Brain microvascular endothelial cell (primary cell): ENCODE results near the gene TARS1.
A peak's percentile ranks its signal among the peaks of the same experiment; 100 is the strongest.
"Not testable (repeated sequence)": the region's sequence is repeated elsewhere in the genome, so short reads cannot be mapped to it uniquely, and the experiment has no call there.

Experiments used
- DNase-seq: peaks from one replicate; pipeline ENCODE4 v3.0.0-alpha.2; 2020
- H3K27ac ChIP-seq: fragments of 250-450 bp; sonication (Bioruptor Pico); 2 replicates; pipeline ENCODE4 v1.5.1; 2020; ENCODE audit warnings: mild to moderate bottlenecking, moderate library complexity
- H3K27me3 ChIP-seq: fragments of 250-450 bp; sonication (Bioruptor Pico); replicated peaks from 2 replicates; pipeline ENCODE4 v1.5.1; 2020; ENCODE audit warnings: mild to moderate bottlenecking
- H3K36me3 ChIP-seq: fragments of 250-450 bp; sonication (Bioruptor Pico); replicated peaks from 2 replicates; pipeline ENCODE4 v1.5.1; 2020; ENCODE audit warnings: mild to moderate bottlenecking
- H3K4me3 ChIP-seq: 2 replicates; pipeline ENCODE4 v1.5.1; 2011; ENCODE audit warnings: low read depth, mild to moderate bottlenecking, control low read depth, low read length, moderate library complexity
- in situ Hi-C: cut with HindIII; loops from 2 replicates; pipeline ENCODE4 v1.10.0; 2017; ENCODE audit warnings: low sequenced_read_pairs, low pct_ligation_motif_present
- TF ChIP-seq, protein P1 (sequence below): IDR thresholded peaks from 2 replicates; pipeline ENCODE4 v1.5.1; 2011; ENCODE audit warnings: low read depth, mild to moderate bottlenecking, moderate library complexity, low read length, control low read depth, inconsistent platforms; ENCODE audit errors: missing control alignments

The TARS1 gene

DNA sequence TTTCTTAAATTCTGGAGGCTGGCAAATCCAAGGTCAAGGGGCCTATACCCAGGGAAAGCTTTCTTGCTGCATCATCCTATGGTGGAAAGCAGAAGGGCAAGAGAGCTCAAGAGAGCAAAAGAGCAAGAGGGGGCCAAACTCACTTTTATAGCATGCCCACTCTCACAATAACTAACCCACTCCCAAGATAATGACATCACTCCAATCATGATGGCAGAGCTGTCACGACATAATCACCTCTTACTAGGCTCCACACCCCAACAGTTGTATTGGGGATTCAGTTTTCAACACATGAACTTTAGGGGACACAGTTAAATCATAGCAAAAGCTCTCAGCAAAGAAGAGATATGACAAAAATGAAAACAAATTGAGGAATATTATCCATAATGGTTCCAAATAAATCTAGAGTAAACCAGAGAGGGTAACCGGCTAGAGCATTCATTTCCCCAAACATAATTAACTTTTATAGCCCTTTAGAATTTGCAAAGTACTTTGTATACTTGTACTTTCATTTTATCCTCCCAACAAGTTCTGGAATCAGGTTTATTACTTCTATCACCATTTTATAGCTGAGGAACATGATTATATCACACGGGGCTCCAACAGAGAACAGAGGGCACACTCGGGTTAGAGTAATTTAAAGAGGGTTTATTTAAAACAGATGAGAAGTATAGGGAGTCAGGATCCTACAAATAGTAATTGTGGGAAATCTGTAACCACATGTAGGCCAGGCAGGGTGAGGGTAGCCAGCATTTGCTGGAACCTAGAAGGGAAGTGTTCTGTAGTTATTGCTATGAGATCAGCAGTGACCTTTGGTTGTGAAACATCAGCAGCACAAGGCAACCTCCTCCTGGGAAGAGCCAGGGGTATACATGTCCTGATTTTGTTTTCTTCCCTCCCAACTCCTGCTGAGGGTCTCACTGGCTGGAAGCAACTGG, 7.2 kb upstream of the TARS1 start:
- TF ChIP-seq, protein P1, sequence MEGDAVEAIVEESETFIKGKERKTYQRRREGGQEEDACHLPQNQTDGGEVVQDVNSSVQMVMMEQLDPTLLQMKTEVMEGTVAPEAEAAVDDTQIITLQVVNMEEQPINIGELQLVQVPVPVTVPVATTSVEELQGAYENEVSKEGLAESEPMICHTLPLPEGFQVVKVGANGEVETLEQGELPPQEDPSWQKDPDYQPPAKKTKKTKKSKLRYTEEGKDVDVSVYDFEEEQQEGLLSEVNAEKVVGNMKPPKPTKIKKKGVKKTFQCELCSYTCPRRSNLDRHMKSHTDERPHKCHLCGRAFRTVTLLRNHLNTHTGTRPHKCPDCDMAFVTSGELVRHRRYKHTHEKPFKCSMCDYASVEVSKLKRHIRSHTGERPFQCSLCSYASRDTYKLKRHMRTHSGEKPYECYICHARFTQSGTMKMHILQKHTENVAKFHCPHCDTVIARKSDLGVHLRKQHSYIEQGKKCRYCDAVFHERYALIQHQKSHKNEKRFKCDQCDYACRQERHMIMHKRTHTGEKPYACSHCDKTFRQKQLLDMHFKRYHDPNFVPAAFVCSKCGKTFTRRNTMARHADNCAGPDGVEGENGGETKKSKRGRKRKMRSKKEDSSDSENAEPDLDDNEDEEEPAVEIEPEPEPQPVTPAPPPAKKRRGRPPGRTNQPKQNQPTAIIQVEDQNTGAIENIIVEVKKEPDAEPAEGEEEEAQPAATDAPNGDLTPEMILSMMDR: no peak
- peak; percentile 24 for DNase-seq
- no peaks in the 10 kb centered on the region for H3K27me3 ChIP-seq
- in situ Hi-C loops: no loop called here
- H3K4me3 ChIP-seq: no peak overlapping the region
- no peaks in the 10 kb centered on the region for H3K36me3 ChIP-seq
- H3K27ac ChIP-seq: no peak overlapping the region

DNA sequence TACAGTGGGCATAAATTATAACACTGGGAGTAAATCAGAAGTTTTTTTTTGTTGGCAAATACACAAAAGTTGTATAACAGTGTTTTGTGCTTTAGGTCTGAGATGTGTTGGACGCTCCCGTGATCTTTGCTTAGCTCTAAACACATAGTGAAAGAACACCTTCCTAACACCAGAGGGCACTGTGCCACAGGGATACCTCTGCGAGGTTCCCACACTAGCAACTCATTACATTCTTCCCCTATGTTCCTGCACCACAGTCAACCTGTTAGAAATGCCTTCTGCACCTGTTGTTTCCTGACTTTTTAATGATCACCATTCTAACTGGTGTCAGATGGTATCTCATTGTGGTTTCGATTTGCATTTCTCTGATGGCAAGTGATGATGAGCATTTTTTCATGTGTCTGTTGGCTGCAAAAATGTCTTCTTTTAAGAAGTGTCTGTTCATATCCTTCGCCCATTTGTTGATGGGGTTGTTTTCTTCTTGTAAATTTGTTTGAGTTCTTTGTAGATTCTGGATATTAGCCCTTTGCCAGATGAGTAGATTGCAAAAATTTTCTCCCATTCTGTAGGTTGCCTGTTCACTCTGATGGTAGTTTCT, 4.8 kb upstream of the TARS1 start:
- in situ Hi-C loops, H3K36me3 ChIP-seq, H3K4me3 ChIP-seq, H3K27me3 ChIP-seq, H3K27ac ChIP-seq: not testable (repeated sequence)
- TF ChIP-seq, protein P1: peak; percentile 84
- DNase-seq: peak; percentile 73

- Histone ChIP-seq H3K27ac (no peak overlapping the region), H3K27me3 (no peaks in the 10 kb centered on the region), H3K36me3 (no peaks in the 10 kb centered on the region), H3K4me3 (peak overlapping the region; percentile 91)
- no peak for DNase-seq
- TF ChIP-seq, protein P1: no peak
- in situ Hi-C loops: no loop called here
Observed at GRCh38 chr5:33438996-33439395, 1.8 kb upstream of the TARS1 start.

DNA sequence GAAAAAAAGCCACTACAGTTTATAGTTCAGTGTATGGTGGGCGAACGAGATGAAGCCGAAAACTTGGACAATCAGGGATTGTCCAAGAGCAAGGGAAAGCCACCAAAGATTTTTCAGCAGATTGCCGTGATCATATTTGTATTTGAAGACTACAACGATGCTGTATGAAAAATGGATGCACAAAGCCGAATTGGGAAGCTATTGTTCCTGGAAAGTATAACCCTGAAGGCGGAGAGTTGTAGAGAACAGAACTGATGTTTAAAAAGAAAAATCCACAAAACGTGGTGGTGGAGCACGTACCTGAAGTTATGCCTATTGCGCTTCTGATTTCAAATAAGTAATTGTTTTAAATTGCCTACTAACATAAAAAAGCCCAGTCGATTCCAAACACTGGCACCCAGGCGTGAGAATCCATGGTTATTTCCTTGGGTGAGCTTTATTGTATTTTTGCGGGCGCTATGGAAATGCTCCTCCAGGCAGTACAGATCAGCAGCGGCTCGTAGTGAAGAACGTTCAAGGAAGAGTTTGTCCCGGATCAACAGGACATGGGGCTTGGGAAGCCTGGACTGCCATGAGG, 772 bp upstream of the TARS1 start:
- H3K4me3 ChIP-seq: peak overlapping the region; percentile 91
- H3K36me3 ChIP-seq: no peaks in the 10 kb centered on the region
- H3K27me3 ChIP-seq: no peaks in the 10 kb centered on the region
- in situ Hi-C loops: no loop called here
- TF ChIP-seq, protein P1: no peak
- peak overlapping the region; percentile 67 for H3K27ac ChIP-seq
- no peak for DNase-seq

DNA sequence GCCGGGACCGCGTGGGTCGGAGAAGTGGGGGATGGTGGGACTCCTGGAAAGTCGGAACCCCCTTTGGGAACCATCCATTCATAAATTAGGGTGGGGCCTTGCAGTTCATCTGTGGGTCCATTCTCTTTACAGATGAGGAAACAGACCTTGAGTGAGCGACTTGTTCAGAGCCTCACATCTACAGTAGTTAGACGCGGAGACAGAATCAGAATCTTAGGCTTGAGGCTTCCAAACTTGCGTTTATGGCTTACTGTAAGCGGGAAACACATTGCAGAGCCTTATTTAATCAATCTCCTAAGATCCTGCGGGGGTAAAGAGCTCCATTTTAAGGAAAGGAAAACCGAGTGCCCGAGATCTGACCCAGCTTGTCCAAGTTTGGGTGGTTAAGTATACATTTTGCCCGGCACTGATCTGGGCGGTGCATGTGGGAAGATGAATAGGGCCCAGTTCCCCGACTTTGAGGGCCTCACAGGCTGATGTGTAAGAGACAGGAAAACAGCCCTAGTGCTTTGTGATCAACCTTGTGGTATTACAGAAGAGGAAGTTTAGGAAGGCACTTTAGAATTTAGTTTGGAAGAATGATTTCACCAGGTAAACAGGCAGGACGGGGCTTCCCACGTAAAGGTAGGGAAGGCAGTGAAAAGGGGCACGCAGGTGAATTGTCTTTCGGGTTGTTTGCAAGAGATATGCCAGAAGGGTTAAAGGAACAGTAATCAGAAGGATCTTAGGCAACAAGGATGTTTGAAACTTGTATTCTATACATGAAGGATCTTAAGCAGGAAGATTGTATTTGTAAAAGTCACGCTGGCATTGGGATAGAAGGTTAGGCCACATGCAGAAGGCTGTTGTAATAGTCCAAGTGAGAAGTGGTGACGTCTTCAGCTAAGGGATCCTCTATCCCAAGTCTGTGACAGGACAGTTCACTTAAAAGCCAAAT, 744 bp downstream of the TARS1 start:
- in situ Hi-C loops: no loop called here
- TF ChIP-seq, protein P1: no peak
- peak overlapping the region; percentile 91 for H3K4me3 ChIP-seq
- no peaks in the 10 kb centered on the region for H3K27me3 ChIP-seq
- peak overlapping the region; percentile 96 for H3K27ac ChIP-seq
- peak; percentile 76 for DNase-seq
- H3K36me3 ChIP-seq: peaks cover 15% of the 10 kb centered on the region
